GM19099 (cell line): ENCODE data around the gene TMX1.

Experiments
- POLR2A ChIP-seq: IDR thresholded peaks from 3 replicates; pipeline ENCODE4 v1.6.1; 2011; ENCODE audit warnings: low read depth; ENCODE audit not compliant: insufficient read length; ENCODE audit errors: extremely low read depth

The TMX1 gene

DNA sequence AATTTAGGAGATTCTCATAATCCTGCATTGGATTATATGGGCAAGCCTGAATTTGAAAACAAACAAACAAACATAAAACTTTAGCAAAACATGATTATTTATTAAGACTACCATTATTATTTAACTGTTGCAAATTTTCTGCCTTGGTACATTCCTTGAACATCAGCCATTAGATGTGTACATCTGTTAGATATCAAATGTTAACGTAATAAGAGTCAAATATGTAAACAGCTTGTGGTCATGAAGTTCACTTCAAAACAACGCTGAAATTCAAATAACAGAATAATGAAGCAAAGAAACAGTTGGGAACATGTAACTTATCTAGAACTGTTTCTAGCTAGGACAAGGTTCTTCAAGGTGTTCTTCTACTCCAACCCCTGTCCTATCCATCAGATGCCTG lies 14.3 kb upstream of the TMX1 start:
- no peak for TF ChIP-seq POLR2A

DNA sequence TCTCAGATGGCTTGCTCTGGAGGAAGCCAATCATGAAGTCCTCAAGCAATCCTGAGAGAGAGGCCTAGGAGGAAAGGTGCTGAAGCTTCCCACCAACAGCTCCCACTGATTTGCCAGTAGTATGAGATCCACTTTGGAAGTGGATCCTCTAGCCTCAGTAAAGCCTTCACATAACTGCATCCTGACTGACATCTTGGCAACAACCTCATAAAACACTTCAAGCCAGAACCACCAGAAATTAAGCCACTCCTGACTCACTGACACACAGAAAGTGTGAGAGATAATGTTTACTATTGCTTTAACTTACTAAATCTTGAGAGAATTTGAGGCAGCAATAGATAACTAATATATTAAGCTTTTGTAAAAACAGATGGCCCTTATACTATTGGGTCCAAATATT lies 11.7 kb upstream of the TMX1 start:
- no peak for TF ChIP-seq POLR2A

GRCh38 chr14:51228890-51229289 lies 11.2 kb upstream of the TMX1 start:
- no peak for TF ChIP-seq POLR2A

DNA sequence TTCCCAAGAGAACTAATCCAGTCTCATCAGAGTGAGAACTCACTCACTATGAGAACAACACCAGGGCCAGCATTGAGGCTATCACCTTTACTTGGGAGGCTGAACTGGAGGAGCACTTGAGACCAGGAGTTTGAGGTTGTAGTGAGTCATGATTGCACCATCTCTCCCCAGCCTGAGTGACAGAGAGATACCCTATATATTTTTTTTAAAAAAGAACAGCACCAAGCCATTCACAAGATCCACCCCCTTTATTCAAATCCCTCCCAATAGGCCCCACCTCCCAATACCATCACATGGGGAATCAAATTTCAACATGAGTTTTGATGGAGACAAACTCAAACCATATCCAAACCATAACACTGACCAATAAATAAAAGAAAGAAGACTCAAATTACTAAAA lies 3.7 kb upstream of the TMX1 start:
- TF ChIP-seq POLR2A: no peak

DNA sequence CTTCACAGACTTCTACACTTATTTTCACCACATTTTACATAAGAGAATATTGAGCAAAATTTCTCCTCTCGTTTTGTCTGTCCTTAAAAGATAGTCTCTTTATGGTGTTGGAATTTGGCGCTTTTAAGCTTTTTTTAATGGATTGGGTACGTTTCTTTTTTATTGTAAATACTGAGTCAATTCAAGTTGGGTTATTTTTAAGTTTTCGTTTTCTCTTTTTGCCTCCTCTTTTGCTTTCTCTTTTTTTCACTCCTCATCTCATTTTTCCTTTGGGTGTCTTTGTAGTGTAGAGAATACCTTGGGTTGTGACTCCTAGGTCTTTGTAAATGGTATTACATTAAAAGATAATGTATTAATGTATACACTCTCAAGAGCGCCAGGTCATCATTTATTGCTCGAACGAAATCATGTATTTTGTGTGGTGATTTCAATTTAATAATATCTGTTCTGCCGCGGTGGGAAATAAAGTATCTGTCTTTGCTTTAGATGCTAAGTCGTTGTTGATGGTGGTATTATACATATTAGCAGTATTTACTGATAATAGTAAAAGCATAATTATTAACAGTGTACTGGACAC lies 845 bp downstream of the TMX1 start:
- no peak for TF ChIP-seq POLR2A

- no peak for TF ChIP-seq POLR2A
Measured at GRCh38 chr14:51242545-51243490, 2.8 kb downstream of the TMX1 start.

DNA sequence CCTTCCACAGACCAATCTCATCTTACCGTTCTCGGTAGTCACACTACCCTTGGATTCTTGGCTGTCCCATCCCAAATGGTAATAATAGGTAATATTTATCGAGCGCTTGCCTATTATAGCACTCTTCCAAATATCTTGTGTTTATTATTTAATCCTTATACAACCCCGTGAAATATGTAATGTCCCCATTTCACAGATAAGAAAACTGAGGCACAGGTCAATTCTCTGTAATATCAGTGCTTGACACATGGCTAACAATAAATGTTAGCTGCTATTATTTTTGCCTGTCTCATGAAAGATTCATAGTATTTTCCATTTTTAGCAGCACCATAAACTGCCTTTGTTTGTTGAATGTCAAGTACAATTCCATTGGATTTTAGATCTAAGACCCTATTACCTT lies 4.5 kb downstream of the TMX1 start:
- no peak for TF ChIP-seq POLR2A

DNA sequence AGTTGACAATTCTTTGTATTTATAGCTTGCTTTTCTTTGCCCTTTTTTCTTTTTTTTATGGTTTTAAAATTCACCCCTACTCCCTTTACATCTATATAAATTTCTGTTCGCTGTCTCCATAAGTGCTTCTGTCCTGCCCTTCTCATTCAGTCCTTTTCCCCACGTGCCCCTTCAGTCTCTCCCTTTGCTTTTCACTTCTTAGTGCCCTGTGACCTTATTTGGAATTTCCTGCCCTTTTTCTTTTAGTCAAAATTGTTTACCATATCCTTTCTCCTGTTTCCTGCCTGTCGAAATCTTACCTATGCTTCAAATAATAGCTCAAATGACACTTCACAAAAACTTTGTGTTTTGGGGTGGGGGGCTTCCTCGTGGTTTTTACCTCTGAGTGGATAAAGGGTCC lies 6.0 kb downstream of the TMX1 start:
- no peak for TF ChIP-seq POLR2A

GRCh38 chr14:51248016-51248987 lies 8.3 kb downstream of the TMX1 start:
- TF ChIP-seq POLR2A: no peak

GRCh38 chr14:51251486-51251885 lies 11.4 kb downstream of the TMX1 start:
- TF ChIP-seq POLR2A: no peak

DNA sequence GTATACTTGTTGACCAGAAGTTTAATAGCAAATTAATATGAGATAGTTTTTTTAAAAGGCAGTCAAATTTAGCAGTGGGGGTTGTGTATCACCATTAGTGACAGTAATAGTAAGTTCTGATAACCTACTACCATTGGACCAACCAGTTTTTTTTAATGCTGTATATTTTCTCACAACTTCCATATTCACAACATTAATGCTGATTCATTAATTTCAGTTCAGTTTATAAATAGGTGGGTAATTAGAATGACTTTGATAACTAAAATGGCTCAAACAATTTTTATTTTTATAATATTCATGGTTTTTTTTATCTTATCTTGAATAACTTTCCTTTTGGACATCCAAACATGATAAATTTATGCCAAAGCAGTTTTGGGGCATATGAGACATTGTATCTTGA lies 13.8 kb downstream of the TMX1 start:
- no peak for TF ChIP-seq POLR2A

DNA sequence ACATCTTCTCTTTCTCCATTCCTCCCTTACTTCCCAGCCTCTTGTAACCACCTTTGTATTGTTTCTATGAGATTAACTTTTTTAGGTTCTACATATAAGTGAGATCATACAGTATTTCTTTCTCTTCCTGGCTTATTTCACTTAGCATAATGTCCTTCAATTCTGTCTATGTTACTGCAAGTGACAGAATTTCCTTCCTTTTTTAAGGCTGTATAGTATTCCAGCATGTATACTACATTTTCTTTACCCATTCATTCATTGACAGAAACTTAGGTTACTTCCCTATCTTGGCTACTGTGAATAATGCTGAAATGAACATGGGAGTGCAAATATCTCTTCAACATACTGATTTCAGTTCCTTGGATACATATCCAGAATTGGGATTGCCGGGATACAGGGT lies 18.2 kb downstream of the TMX1 start:
- TF ChIP-seq POLR2A: no peak

- no peak for TF ChIP-seq POLR2A
Measured at GRCh38 chr14:51258788-51259187, 18.7 kb downstream of the TMX1 start.

GRCh38 chr14:51260225-51260624 lies 20.2 kb downstream of the TMX1 start:
- no peak for TF ChIP-seq POLR2A

- TF ChIP-seq POLR2A: no peak
Measured at GRCh38 chr14:51261151-51261550, 21.1 kb downstream of the TMX1 start.
